Esophagus squamous epithelium (tissue), 5 donors: ENCODE results near the gene CALN1. TPM values are rescaled to one million over a fixed set of nuclear protein-coding genes. Genes with fewer than 3 reads are reported as not detected.

Experiments
- DNase-seq: peaks from one replicate; lab custom pipeline; 2025; lab: John Stamatoyannopoulos, UW
- H3K27ac ChIP-seq, 4 donors: fragments of 200-600 bp; sonication (generic); one replicate each; pipeline ENCODE4 v1.5.1; 2016 to 2019; ENCODE audit warnings: mild to moderate bottlenecking in 1 of 4
- H3K27me3 ChIP-seq, 4 donors: fragments of 200-600 bp; sonication (generic); 1 replicate in 3 of 4; 2 replicates in 1 of 4; pipeline versions ENCODE4 v1.5.1 to v1.6.0; 2017 to 2021; ENCODE audit warnings: antibody characterized with exemption in 1 of 4
- H3K36me3 ChIP-seq, 3 donors: fragments of 200-600 bp; sonication (generic); one replicate each; pipeline ENCODE4 v1.5.1; 2016 to 2019
- H3K4me1 ChIP-seq, 3 donors: fragments of 200-600 bp; sonication (generic); one replicate each; pipeline ENCODE4 v1.5.1; 2017 to 2019
- H3K4me3 ChIP-seq, 4 donors: fragments of 200-600 bp; sonication (generic); 1 replicate in 3 of 4; 2 replicates in 1 of 4; pipeline ENCODE4 v1.5.1; 2016 to 2019; ENCODE audit warnings: mild to moderate bottlenecking in 2 of 4, moderate library complexity in 1 of 4
- H3K9me3 ChIP-seq, 3 donors: fragments of 200-600 bp; sonication (generic); one replicate each; pipeline ENCODE4 v1.5.1; 2016 to 2019
- CTCF ChIP-seq, 6 experiments: fragments of 450-650 bp in 4 of 6; fragments of 200-600 bp in 2 of 6; sonication (generic) in 2 of 6; IDR thresholded peaks; one replicate each; pipeline ENCODE4 v1.5.1; 2016 to 2019; ENCODE audit warnings: antibody characterized with exemption in 6 of 6, mild to moderate bottlenecking in 4 of 6, moderate library complexity in 4 of 6
- POLR2A ChIP-seq, 4 donors: fragments of 450-650 bp; IDR thresholded peaks; one replicate each; pipeline ENCODE4 v1.6.1; 2017; ENCODE audit warnings: antibody characterized with exemption in 4 of 4, mild to moderate bottlenecking in 4 of 4, moderate library complexity in 3 of 4
- WGBS, 2 donors: methylation state at CpG; one replicate each; pipeline ENCODE4 v1.1.5; 2018; 5-methylcytosine and 5-hydroxymethylcytosine counted together
- intact Hi-C: fragments of 100-400 bp; cut with DNase I; formaldehyde crosslinking; loops from one replicate; pipeline ENCODE4 v1.15.0; 2022
- total RNA-seq, 4 donors: library from RNA; depleted of rRNA; stranded (reverse); fragments of >200 nt; gene quantifications; one replicate each; pipeline ENCODE4 v1.1.0, GENCODE V29; 2016
- donor health status: DM: yes; HTN: yes; CAD: no.

CALN1 gene
- total RNA-seq, 4 donors from 2014 or later: 0.83 TPM; not detected in 3

- no peaks in the 10 kb centered on the region for H3K36me3 ChIP-seq
- no peak for DNase-seq
- H3K27me3 ChIP-seq: no peaks in the 10 kb centered on the region
- peaks cover 0 to 10% (median 5%) of the 10 kb centered on the region in 3 donors for H3K9me3 ChIP-seq
- H3K27ac ChIP-seq: no peak overlapping the region
- TF ChIP-seq POLR2A (IDR thresholded peaks at IDR 0.05): no peak
- no peak for TF ChIP-seq CTCF (IDR thresholded peaks at IDR 0.05)
- H3K4me1 ChIP-seq: no peaks in the 10 kb centered on the region
- H3K4me3 ChIP-seq: no peak overlapping the region
- intact Hi-C loops: no loop called here
- WGBS, 2 donors: 65 to 71% methylated on average over 3 of the region's 3 CpGs
These were observed 607.9 kb downstream of the CALN1 start for GRCh38 chr7:71804256-71804655.

GRCh38 chr7:71801976-71802375 lies 610.2 kb downstream of the CALN1 start:
- 61 to 71% methylated on average over 4 of the region's 4 CpGs for WGBS, 2 donors
- TF ChIP-seq CTCF (IDR thresholded peaks at IDR 0.05) (no peak), POLR2A (IDR thresholded peaks at IDR 0.05) (no peak)
- peaks cover 0 to 8% (median 3%) of the 10 kb centered on the region in 3 donors for H3K9me3 ChIP-seq

GRCh38 chr7:71800321-71800720 lies 611.8 kb downstream of the CALN1 start:
- no peaks in the 10 kb centered on the region for H3K9me3 ChIP-seq
- no peak overlapping the region for H3K4me3 ChIP-seq
- intact Hi-C loops: no loop called here
- no peaks in the 10 kb centered on the region for H3K4me1 ChIP-seq
- 91 to 94% methylated on average over 10 to 11 of the region's 11 CpGs for WGBS, 2 donors
- DNase-seq: no peak
- no peaks in the 10 kb centered on the region for H3K36me3 ChIP-seq
- no peaks in the 10 kb centered on the region for H3K27me3 ChIP-seq
- TF ChIP-seq POLR2A (IDR thresholded peaks at IDR 0.05) (no peak), CTCF (IDR thresholded peaks at IDR 0.05) (no peak)
- no peak overlapping the region for H3K27ac ChIP-seq

More at GRCh38 chr7:71801976-71802375, 610.2 kb downstream of the CALN1 start:
- Histone ChIP-seq H3K27ac (no peak overlapping the region), H3K4me3 (no peak overlapping the region), H3K4me1 (no peaks in the 10 kb centered on the region), H3K36me3 (no peaks in the 10 kb centered on the region), H3K27me3 (no peaks in the 10 kb centered on the region)
- DNase-seq: no peak
- intact Hi-C loops: no loop called here

GRCh38 chr7:71795410-71795809 lies 616.7 kb downstream of the CALN1 start:
- intact Hi-C loops: no loop called here
- no peak overlapping the region for H3K27ac ChIP-seq
- TF ChIP-seq POLR2A (IDR thresholded peaks at IDR 0.05): no peak
- TF ChIP-seq CTCF (IDR thresholded peaks at IDR 0.05): no peak
- no peaks in the 10 kb centered on the region for H3K4me1 ChIP-seq
- no peaks in the 10 kb centered on the region for H3K9me3 ChIP-seq
- H3K36me3 ChIP-seq: no peaks in the 10 kb centered on the region
- 87 to 88% methylated on average over 10 of the region's 10 CpGs for WGBS, 2 donors
- DNase-seq: no peak
- no peak overlapping the region for H3K4me3 ChIP-seq
- no peaks in the 10 kb centered on the region for H3K27me3 ChIP-seq

GRCh38 chr7:71793251-71793650 lies 618.9 kb downstream of the CALN1 start:
- intact Hi-C loops: no loop called here
- TF ChIP-seq CTCF (IDR thresholded peaks at IDR 0.05) (no peak), POLR2A (IDR thresholded peaks at IDR 0.05) (no peak)
- Histone ChIP-seq H3K36me3 (no peaks in the 10 kb centered on the region), H3K4me3 (no peak overlapping the region), H3K9me3 (peaks cover 0 to 12% (median 0%) of the 10 kb centered on the region in 3 donors), H3K4me1 (no peaks in the 10 kb centered on the region), H3K27me3 (no peaks in the 10 kb centered on the region), H3K27ac (no peak overlapping the region)
- DNase-seq: no peak
- WGBS, 2 donors: 73 to 84% methylated on average over 5 of the region's 5 CpGs
